ENCODE data around the gene MX2.

MX2 gene

DNA sequence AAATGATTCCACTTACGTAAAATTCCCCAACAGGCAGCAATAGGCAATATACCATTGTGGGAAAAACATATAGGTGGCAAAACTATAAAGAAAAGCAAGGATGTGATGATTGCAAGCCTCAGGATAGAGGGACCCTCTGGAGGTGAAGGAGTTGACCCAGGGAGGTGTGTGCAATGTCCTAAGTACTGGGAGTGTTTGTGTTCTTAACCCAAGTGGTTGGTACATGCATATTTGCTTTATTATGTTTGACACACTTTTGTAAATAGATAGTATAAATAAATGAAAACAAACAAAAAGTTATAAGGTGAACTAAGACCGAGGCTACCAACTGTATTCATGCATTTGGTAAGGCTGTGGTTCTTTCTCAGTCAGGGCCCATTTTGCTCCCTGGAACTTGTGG is 71.7 kb downstream of the MX2 start:
- DNase-seq (ENCODE audit: low read depth in 2 of 2) = no peak

DNA sequence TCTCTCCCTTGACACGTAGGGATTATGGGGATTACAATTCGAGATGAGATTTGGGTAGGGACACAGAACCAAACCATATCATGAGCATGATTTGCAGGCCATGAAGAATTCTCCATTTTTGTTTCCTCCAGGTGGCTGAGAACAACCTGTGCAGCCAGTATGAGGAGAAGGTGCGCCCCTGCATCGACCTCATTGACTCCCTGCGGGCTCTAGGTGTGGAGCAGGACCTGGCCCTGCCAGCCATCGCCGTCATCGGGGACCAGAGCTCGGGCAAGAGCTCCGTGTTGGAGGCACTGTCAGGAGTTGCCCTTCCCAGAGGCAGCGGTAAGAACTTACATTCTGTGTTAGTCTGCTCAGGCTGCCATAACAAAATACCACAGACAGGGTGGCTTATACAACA is 73.9 kb downstream of the MX2 start:
- DNase-seq (ENCODE audit: low read depth in 2 of 2) = no peak

DNA sequence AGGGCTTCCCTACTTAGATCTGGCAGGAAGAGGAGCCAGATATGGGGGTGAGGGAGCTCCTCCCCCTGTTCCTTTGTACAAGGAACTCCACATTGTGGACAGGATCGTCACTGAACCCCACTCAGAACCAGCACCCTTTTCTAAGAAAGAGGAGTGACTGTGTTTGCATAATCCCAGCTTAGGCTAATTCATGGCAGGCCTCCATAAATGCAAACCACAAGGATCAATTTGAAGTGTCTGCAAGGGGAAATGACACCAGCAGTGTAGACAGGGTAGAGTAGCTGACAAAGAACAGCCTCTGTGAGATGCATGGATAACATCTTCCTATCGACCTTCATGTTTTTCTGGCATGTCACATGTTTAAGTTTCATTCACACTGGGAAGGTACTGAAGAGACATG is 75.9 kb downstream of the MX2 start:
- DNase-seq (ENCODE audit: low read depth in 2 of 2) = no peak

DNA sequence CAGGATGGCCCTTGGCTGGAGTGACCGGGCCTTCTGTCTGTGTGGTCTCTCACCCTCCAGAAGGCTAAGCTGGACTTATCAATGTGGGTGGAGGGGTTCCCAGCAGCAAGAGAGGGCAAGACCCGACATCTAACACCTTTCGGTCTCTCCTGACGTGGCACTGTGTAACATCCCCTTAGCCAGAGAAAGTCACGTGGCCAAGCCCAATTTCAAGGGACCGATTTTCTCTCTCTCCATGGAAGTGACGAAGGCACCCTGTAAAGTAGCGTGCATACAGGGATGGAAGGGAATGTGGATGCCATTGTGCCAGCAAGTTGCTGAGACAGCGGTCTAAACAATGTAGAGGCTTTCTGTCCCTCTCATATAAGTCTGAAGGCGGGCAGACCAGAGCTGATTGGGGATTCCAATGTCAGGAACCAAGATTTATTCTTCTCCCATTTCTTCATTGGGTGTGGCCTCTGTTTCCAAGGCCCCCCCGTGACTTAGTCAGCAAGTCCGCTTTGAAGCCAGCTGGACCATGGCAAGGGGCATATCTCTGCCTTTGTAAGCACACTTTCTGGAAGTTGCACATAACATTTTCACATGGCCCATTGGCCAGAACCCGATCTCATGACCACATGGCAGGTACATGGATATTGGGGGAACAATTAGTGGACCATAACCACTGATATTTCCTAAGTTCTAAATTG is 76.7 kb downstream of the MX2 start:
- no peak for DNase-seq (ENCODE audit: low read depth in 2 of 2)

DNA sequence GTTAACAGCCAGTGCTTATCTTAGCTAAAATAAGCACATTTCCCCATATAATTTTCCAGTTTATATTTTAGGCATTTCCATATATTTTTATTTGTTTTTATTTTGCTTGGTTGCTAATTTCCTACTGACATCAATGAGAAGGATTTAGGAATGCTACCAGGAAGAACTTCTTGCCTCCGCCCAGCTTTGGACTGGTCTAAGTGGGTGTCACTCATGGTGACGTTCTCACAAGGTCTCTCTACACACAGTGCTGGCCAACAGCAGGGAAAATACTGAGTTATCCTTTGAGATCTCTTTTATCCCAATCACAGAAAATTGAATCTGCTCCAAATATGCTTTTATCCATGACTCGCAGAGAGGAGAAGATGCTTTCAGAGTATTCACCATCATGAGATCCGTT is 77.4 kb downstream of the MX2 start:
- DNase-seq (ENCODE audit: low read depth in 2 of 2) = no peak

DNA sequence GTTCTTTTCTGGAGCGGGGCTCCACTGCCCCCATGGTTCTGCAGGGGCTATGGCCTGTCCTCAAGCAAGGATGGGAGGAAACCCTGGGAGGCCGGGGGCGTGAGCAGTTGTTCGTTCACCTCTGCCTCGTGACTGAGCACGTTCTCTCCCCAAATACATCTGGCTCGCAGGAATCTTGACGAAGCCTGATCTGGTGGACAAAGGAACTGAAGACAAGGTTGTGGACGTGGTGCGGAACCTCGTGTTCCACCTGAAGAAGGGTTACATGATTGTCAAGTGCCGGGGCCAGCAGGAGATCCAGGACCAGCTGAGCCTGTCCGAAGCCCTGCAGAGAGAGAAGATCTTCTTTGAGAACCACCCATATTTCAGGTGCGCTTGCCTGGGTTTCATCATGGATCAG is 79.7 kb downstream of the MX2 start:
- DNase-seq (ENCODE audit: low read depth in 2 of 2) = no peak

DNA sequence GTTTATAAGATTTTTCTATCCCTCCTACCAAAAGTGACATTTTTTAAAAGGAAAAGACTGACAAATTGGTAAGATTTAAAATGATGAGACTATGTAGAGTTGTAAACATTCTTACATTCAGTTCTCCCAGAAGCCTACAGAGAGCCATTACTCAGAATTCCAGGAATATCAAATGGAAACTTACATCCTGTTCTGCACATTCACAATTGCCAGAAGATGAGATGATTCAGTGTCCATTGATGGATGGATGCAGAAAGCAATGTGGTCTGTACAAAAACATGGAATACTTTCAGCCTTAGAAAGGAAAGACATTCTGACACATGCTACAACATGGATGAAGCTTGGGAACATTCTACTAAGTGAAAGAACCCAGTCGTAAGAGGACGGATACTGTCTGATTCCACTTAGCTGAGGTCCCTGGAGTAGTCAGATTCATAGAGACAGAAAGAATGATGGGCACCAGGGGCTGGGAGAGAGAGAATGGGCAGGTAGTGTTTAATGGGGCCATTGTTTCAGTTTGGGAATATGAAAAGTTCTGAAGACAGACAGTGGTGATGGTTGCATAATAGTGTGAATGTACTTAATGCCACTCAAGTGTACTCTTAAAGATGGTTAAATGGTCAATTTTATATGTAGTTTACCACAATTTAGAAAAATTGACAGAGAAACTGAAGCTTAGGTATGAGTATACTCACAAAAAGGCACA is 80.8 kb downstream of the MX2 start:
- DNase-seq (ENCODE audit: low read depth in 2 of 2) = no peak

DNA sequence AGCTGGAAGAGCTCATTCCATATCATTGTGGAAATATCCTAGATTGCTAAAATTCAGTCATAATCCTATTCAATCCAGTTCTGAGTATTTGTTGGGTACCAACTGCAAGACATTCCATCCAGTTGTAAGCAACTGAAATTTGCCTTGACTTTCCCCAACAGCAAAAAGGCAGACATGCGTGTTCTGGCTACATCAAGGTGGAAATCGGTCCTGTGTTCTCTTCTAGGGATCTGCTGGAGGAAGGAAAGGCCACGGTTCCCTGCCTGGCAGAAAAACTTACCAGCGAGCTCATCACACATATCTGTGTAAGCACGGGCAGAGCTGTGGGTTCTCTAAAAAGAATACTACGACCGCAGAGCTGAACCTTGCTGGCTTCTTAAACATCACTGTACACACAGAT is 81.7 kb downstream of the MX2 start:
- no peak for DNase-seq (ENCODE audit: low read depth in 2 of 2)

DNA sequence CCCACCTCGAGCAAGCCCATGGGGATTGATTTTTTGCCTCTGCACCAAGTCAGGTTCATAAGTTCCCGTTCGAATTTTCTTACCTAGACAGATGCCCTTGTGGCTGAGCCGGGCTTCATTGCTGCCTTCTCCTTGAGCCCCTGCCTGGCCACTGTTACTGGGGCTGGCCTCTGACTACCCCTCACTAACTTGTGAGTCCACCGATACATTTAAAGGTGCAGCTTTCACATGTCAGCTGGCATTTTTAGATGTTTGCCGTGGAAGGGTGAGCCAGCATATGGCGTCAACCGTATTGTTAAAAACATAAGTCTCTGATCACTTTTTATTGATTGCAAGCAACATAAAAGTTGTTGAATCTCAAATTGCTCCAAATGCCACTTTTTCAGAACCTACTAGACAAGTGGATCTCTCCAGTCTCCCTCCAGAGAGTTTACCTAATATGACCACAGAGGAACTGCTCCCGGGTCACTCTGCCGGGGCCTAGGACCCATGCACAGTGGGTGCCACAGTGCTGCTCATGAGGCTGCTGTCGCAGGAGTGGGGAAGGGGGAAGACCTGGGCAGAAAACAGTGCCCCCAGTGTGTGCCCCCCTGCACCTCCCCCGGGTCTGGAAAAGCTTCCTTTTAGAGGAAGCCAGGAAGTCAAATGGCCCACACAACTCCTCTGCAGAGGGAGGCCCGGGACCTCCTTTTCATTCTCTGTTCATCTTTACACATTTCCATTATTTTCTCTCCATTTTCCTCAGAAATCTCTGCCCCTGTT is 83.1 kb downstream of the MX2 start:
- no peak for DNase-seq (ENCODE audit: low read depth in 2 of 2)

DNA sequence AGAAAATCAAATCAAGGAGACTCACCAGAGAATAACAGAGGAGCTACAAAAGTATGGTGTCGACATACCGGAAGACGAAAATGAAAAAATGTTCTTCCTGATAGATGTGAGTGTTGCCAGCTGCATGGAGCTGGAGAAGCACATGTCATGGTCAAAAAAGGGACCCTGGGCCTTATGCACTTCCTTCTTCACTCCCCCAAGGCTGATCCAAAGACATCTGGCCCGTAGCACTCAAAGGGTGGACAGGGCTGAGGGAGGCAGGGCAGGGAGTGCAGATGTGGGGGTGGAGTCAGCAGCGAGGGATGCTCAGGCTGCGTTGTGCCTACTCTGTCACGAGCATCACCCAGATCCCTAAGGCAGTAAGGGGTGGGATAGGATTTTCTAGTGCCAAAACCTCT is 83.6 kb downstream of the MX2 start:
- no peak for DNase-seq (ENCODE audit: low read depth in 2 of 2)

DNA sequence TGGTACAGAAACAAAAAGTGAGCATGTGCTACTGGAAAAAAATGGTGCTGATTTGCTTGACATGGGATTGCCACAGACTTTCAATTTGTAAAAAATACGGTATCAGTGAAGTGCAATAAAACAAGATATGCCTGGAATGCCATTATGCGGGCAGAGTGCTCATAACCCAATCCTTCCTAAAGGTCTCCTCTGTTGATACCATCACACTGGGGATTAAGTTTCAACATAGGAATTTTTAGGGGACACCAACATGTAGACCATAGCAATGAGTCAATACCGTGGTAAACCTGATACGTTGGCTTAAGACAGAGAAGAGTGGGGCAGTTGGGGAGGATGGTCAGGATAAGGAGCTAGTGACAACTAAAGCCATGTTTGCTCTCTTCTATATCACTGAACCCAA is 84.8 kb downstream of the MX2 start:
- DNase-seq (ENCODE audit: low read depth in 2 of 2) = no peak

DNA sequence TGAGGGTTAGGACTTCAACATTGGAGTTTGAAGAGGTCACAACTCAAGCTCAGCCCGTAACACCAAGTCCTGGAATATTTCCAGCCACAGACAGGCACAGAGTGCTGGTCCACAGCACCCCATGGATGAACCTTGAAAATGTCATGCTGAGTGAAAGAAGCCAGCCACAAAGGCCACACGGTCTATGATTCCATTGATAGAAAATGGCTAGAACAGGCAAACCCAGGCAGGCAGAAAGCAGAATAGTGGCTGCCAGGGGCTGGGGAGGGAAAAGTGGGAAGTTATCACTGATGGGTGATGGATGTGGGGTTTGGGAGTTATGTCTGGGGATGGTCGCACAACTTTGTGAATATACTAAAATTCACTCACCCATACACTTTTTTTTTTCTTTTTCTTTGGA is 85.5 kb downstream of the MX2 start:
- DNase-seq (ENCODE audit: low read depth in 2 of 2) = no peak

DNA sequence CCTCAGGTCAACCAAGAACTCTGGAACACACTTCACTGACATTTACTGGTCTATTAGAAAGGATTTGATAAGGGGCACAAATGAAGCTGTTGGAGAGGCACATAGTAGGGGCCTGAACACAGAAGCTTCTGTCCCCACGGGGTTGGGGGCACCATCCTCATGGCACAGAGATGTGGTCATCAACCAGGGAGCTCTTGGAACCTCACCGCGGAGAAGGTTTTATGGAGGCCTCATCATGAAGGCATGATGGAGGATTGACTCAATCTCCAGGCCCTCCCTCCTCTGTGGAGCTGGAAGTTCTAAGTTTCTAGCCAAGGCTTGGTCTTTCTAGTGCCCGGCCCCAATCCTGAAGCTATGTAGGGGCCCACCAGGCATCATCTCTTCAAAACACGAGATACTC is 87.8 kb downstream of the MX2 start:
- DNase-seq (ENCODE audit: low read depth in 2 of 2) = no peak

DNA sequence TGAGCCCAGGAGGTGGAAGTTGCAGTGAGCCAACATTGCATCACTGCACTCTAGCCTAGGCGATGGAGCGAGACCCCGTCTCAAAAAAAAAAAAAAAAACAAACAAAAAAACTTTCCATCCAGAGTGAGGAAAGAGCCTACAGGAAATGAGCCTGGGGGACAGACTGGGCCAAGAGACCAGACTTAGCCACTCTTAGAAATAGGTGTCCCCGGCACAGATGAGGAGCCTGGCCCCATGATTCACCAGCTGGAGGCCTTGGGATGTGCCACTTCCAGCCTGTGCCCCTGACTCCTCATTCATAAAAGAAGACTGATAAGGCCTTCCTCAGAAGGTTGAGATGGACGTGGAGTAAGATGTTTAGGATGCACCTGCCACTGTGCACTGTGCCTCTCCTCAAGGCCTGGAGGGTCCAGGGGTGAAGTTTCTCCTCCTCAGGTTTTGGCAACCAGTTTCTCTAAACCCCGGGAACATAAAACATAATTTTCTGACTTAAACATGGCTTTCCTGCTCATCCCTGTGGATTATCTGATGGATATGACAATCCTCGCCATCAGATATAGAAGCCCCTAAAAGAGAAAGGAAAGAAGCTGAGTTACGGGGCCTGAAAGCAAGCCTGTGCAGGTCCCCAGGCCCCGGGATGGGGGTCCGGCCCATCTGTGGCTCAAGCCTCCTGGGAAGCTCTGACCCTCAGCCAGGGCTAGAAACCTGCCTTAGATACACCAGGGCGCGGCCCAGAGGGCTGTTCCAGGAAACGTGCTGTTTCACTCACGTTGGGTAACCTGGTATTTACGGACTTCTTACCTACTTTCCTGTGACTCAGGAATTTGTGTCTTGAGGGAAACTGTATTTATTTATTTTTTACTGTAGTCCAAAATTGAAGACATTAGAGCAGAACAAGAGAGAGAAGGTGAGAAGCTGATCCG is 90.2 kb downstream of the MX2 start:
- no peak for DNase-seq (ENCODE audit: low read depth in 2 of 2)

DNA sequence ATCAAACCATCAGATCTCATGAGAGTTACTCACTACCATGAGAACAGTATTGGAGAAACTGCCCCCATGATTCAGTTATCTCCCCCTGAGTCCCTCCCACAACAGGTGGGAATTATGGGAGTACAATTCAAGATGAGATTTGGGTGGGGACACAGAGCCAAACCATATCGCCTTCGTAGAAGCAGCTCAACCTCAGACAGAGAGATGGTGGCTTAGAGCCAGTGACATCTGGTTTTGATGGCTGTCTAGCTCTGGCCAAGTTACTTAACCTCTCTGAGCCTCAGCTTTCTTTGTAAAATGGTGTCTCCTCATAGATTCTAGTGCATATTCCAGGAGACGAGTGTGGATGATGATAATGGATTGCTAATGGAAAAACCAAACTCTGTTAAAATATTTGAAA is 91.4 kb downstream of the MX2 start:
- DNase-seq (ENCODE audit: low read depth in 2 of 2) = no peak

DNA sequence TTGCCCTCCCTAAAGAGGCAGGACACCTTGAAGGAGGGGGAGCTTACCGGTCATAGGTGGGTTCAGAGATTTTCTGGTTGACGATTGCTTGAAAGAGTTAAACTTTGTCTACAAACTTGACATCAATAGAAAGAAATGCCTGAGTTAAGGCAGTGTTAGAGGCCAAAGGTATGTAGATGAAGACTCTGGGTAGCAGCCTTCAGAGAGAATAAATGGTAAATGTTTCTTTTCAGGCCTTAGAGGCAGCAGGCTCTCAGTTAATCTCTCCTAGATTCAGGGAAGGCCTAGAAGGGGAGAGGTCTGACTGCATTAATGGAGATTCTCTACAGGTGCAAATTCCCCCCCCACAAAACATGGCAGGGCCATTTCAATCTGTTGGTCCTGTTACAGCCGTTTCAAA is 91.9 kb downstream of the MX2 start:
- DNase-seq (ENCODE audit: low read depth in 2 of 2) = no peak

DNA sequence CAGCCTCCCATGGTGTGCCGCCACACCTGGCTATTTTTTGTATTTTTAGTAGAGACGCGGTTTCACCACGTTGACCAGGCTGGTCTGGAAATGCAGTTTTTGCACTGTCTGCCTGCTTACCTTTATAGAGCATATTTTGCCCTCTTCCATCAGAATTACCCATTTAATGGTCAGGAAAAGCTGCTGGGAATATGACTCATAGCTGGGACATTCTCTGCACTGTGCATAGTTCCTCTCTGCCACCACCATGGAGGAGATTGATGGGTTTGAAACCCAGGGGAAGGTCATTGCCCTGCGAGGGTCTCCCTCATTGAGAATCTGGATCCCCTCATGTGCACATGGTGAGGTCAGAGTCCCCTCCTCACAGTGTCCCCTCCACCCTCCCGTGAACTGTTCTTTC is 96.3 kb downstream of the MX2 start:
- no peak for DNase-seq (ENCODE audit: low read depth in 2 of 2)

DNA sequence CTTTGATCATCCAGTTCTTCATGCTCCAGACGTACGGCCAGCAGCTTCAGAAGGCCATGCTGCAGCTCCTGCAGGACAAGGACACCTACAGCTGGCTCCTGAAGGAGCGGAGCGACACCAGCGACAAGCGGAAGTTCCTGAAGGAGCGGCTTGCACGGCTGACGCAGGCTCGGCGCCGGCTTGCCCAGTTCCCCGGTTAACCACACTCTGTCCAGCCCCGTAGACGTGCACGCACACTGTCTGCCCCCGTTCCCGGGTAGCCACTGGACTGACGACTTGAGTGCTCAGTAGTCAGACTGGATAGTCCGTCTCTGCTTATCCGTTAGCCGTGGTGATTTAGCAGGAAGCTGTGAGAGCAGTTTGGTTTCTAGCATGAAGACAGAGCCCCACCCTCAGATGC is 96.7 kb downstream of the MX2 start:
- no peak for DNase-seq (ENCODE audit: low read depth in 2 of 2)

All from stimulated activated CD8-positive, alpha-beta memory T cell treated with anti-CD3 and anti-CD28 coated beads, Interleukin-7, amount 100 ng/mL, for 4 hours (primary cell).